MM.1S (cell line): ENCODE results near the gene BEND7.

Experiments used
- DNase-seq: peaks from one replicate; pipeline ENCODE4 v3.0.0-alpha.2; 2015
- H2AFZ ChIP-seq: fragments of 300-600 bp; sonication (generic); 2 replicates; pipeline ENCODE4 v1.6.0; 2016; ENCODE audit warnings: antibody characterized with exemption, low read length
- H3F3A ChIP-seq: fragments of 300-600 bp; sonication (generic); 2 replicates; pipeline ENCODE4 v1.6.1; 2016; ENCODE audit warnings: mild to moderate bottlenecking, antibody characterized with exemption, low read length, moderate library complexity, mixed read lengths; ENCODE audit not compliant: insufficient read depth
- H3K27ac ChIP-seq: fragments of 300-600 bp; sonication (generic); 2 replicates; pipeline ENCODE4 v1.5.1; 2016; ENCODE audit warnings: mild to moderate bottlenecking, low read length
- H3K27me3 ChIP-seq: fragments of 300-600 bp; sonication (generic); replicated peaks from 2 replicates; pipeline ENCODE4 v1.6.0; 2016; ENCODE audit warnings: low read length; ENCODE audit not compliant: insufficient read depth
- H3K36me3 ChIP-seq: fragments of 300-600 bp; sonication (generic); replicated peaks from 2 replicates; pipeline ENCODE4 v1.6.1; 2016; ENCODE audit warnings: mild to moderate bottlenecking, low read length, mixed read lengths; ENCODE audit not compliant: insufficient read depth
- H3K4me1 ChIP-seq: fragments of 300-600 bp; sonication (generic); 2 replicates; pipeline ENCODE4 v1.6.1; 2016; ENCODE audit warnings: low read length, mixed read lengths
- H3K4me2 ChIP-seq: fragments of 300-600 bp; sonication (generic); 2 replicates; pipeline ENCODE4 v1.6.0; 2016; ENCODE audit warnings: low read depth, low read length
- H3K4me3 ChIP-seq: fragments of 300-600 bp; sonication (generic); 2 replicates; pipeline ENCODE4 v1.5.1; 2016; ENCODE audit warnings: low read length, mixed read lengths
- H3K79me2 ChIP-seq: fragments of 300-600 bp; sonication (generic); 2 replicates; pipeline ENCODE4 v1.6.1; 2016; ENCODE audit warnings: mixed run types, low read length, mixed read lengths
- H3K9ac ChIP-seq: fragments of 300-600 bp; sonication (generic); 2 replicates; pipeline ENCODE4 v1.6.1; 2016; ENCODE audit warnings: low read length, mixed read lengths
- H3K9me2 ChIP-seq: fragments of 300-600 bp; sonication (generic); replicated peaks from 2 replicates; pipeline ENCODE4 v1.6.1; 2016; ENCODE audit warnings: mild to moderate bottlenecking, low read length, mixed read lengths; ENCODE audit not compliant: insufficient read depth
- H3K9me3 ChIP-seq: fragments of 300-600 bp; sonication (generic); replicated peaks from 2 replicates; pipeline ENCODE4 v1.6.1; 2016; ENCODE audit warnings: mild to moderate bottlenecking, low read length, mixed read lengths; ENCODE audit not compliant: insufficient read depth
- H4K20me1 ChIP-seq: fragments of 300-600 bp; sonication (generic); 2 replicates; pipeline ENCODE4 v1.6.1; 2016; ENCODE audit warnings: mild to moderate bottlenecking, low read length, moderate library complexity, mixed read lengths; ENCODE audit not compliant: insufficient read depth
- CTCF ChIP-seq: fragments of 300-600 bp; sonication (generic); IDR thresholded peaks from 2 replicates; pipeline ENCODE4 v1.5.1; 2016; ENCODE audit warnings: antibody characterized with exemption, low read length, mixed read lengths
- EZH2 ChIP-seq: fragments of 300-600 bp; sonication (generic); optimal IDR thresholded peaks from 2 replicates; pipeline ENCODE3; 2017; ENCODE audit warnings: low read depth, mild to moderate bottlenecking, antibody characterized with exemption, low read length, mixed read lengths
- EZH2phosphoT487 ChIP-seq: fragments of 300-600 bp; sonication (generic); IDR thresholded peaks from 2 replicates; pipeline ENCODE4 v1.6.1; 2018; ENCODE audit warnings: antibody characterized with exemption, low read length

BEND7 gene

DNA sequence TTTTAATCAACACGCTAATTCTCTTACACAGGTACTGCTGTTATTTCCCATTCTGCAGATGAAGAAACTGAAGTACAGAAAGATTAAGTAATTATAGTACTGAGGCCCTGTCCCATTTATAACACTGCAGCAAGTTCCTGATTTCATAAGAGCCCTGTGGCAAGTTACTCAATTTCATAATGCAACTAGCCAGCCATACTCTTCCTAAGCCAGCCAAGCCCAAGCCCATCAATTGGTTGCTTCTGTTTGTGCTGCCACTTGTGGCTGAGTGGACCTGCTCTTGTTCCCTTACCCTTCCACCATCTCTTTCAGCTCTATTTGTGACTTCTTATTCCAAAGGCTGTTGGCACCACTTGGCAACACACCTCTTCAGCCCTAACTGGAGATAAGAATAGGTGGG is 38.2 kb upstream of the BEND7 start:
- H3K27me3 ChIP-seq: no peaks in the 10 kb centered on the region
- no peak overlapping the region for H3K27ac ChIP-seq
- DNase-seq: no peak
- H4K20me1 ChIP-seq: no peaks in the 10 kb centered on the region
- H3K4me3 ChIP-seq: no peak overlapping the region
- no peak overlapping the region for H3K4me2 ChIP-seq
- H3K9ac ChIP-seq: no peak overlapping the region
- H3K79me2 ChIP-seq: no peaks in the 10 kb centered on the region
- H3K9me2 ChIP-seq: no peaks in the 10 kb centered on the region
- TF ChIP-seq CTCF: no peak
- no peak for TF ChIP-seq EZH2
- no peak for TF ChIP-seq EZH2phosphoT487
- H3K9me3 ChIP-seq: no peaks in the 10 kb centered on the region
- H3K36me3 ChIP-seq: no peaks in the 10 kb centered on the region
- H3K4me1 ChIP-seq: no peaks in the 10 kb centered on the region
- H2AFZ ChIP-seq: no peak overlapping the region
- H3F3A ChIP-seq: no peaks in the 10 kb centered on the region

DNA sequence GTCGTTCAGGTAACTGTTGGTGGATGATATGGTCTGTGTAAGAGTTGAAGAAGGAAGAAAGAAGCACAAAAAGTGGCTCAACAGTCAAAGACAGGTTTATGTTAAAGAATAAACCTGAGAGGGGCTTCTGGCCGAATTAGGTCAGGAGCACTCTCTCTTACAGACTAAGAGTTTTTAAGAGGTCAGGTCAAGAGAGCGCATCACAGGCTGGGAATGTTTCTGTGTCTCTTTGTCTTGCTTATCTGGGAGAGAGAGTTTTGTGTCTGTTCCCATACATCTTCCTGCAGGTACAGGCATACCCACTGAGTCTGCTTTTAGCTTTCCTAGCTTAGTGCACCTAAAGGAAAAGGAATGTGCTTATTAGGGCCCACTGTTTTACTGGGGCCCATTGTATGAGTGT is 35.8 kb upstream of the BEND7 start:
- H3K4me2 ChIP-seq: no peak overlapping the region
- no peaks in the 10 kb centered on the region for H3F3A ChIP-seq
- H3K9ac ChIP-seq: no peak overlapping the region
- no peaks in the 10 kb centered on the region for H3K9me2 ChIP-seq
- DNase-seq: no peak
- H3K27ac ChIP-seq: no peak overlapping the region
- no peak overlapping the region for H2AFZ ChIP-seq
- H3K9me3 ChIP-seq: no peaks in the 10 kb centered on the region
- H4K20me1 ChIP-seq: no peaks in the 10 kb centered on the region
- no peaks in the 10 kb centered on the region for H3K27me3 ChIP-seq
- H3K4me3 ChIP-seq: no peak overlapping the region
- no peaks in the 10 kb centered on the region for H3K79me2 ChIP-seq
- no peak for TF ChIP-seq EZH2
- TF ChIP-seq CTCF: no peak
- TF ChIP-seq EZH2phosphoT487: no peak
- H3K36me3 ChIP-seq: no peaks in the 10 kb centered on the region
- H3K4me1 ChIP-seq: no peaks in the 10 kb centered on the region

- H2AFZ ChIP-seq: no peak overlapping the region
- no peak overlapping the region for H3K27ac ChIP-seq
- no peak overlapping the region for H3K4me2 ChIP-seq
- H3K36me3 ChIP-seq: no peaks in the 10 kb centered on the region
- no peak for DNase-seq
- no peaks in the 10 kb centered on the region for H4K20me1 ChIP-seq
- H3K9me2 ChIP-seq: no peaks in the 10 kb centered on the region
- H3F3A ChIP-seq: no peaks in the 10 kb centered on the region
- TF ChIP-seq EZH2: no peak
- no peak for TF ChIP-seq EZH2phosphoT487
- no peak for TF ChIP-seq CTCF
- H3K9me3 ChIP-seq: no peaks in the 10 kb centered on the region
- H3K27me3 ChIP-seq: no peaks in the 10 kb centered on the region
- H3K79me2 ChIP-seq: no peaks in the 10 kb centered on the region
- no peak overlapping the region for H3K9ac ChIP-seq
- no peaks in the 10 kb centered on the region for H3K4me1 ChIP-seq
- no peak overlapping the region for H3K4me3 ChIP-seq
These were observed 34.9 kb upstream of the BEND7 start for GRCh38 chr10:13563481-13564445.
